NCI-H2029 (cell line): ENCODE measurements around the gene SGTA.
"Not testable (repeated sequence)": the region's sequence is repeated elsewhere in the genome, so short reads cannot be mapped to it uniquely, and the experiment has no call there.

ENCODE experiments used
- DNase-seq: peaks from one replicate; lab custom pipeline; 2025; lab: John Stamatoyannopoulos, UW

SGTA gene

DNA sequence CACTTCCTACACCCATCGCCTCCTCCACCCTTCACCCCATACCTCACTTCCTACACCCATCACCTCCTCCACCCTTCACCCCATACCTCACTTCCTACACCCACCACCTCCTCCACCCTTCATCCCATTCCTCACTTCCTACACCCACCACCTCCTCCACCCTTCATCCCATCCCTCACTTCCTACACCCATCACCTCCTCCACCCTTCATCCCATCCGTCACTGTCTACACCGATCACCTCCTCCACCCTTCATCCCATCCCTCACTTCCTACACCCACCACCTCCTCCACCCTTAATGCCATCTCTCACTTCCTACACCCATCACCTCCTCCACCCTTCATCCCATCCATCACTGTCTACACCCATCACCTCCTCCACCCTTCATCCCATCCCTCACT, 69.9 kb downstream of the SGTA start:
- DNase-seq, result not testable (repeated sequence)

DNA sequence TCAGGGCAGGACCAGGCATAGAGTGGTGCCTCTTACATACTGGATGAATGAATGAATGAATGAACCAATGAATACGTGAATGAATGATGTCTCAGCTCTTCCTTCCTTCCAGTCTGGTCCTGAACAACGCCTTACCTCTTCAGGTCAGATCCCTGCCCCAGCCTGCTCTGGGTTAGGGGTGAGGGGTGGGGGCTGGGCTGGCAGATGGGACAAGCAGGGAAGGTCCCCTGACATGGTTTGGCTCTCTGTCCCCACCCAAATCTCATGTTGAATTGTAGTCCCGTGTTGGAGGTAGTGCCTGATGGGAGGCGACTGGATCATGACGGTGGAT, 71.2 kb downstream of the SGTA start:
- no peak for DNase-seq

GRCh38 chr19:2711172-2711874, 71.8 kb downstream of the SGTA start:
- DNase-seq, result no peak

- DNase-seq, result no peak
Measured at GRCh38 chr19:2706251-2706650, 76.8 kb downstream of the SGTA start.
